ENCODE data around the gene IMMP2L.

Gene IMMP2L

DNA sequence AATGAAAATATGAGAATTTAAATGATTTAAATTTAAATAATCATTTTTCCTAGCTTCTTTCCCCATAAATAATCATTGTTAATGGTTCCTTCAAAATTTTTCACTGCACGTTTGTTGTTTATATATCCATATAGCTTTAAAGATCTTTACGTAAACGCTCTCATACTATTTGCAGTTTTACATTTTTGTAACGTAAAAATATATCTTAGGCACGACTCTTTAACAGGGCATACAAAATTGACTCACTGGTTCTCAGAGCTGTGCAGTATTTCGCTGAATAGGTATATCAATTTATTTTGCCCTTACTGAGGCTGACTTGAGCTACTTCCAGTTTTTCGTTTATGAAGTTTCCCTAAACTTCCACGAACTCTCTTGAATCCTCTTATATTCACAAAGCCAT, 365.6 kb downstream of the IMMP2L start:
- no peak for DNase-seq

DNA sequence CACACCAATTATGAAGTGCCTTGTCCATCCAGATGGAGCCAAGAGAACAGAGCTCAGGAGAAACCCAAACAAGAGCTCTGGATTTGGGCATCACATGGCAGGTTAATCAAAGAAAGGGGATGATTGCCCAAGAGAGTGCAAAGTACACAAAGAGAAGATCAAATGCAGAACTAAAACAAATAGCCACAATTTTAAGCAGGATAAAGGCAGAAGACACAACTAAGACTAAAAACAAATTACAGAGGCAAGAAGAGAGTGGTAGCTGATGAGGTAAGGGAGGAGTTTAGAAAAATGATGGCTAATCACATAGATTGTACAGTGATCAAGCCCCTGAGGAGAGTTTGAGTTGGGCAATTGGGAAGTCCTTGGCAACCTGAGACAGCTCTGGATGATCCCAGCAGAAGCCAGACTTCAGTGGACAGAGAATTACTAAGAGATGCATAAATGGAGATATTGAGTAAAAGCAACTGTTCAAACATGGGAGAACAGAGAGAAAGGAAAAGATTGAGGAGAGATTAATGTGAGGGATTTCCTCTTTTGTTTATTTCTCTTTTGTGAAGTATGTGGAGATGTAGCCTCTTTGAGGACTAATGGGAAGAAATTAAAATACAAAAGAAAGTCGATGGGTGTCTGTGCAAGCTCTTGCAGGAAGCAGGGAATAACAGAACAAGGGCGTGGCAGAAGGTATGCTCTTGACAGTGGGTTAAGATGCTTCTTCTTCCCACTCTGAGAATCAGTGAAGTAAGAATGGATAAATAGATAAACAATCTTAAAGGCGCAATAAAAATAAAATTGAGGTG, 369.5 kb downstream of the IMMP2L start:
- no peak for DNase-seq

DNA sequence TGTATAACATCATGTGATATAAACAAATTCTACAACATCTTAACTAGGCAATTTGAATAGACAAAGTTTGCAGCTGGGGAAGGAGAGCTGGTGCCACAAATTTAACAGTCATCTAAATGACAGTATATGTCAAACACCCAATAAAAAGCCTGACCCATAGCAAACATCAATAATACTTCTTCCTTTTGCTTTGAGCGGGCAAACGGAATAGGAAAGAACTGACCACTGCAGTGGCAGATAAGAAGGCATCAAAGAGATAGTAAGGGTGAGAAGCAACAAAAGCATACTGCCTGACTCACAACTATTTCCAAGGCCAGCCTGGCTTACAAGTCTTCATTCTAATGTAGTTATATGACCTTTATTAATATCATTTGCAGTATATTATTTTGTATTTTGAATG, 371.5 kb downstream of the IMMP2L start:
- DNase-seq, result no peak

- DNase-seq, result no peak
These were observed 377.3 kb downstream of the IMMP2L start for GRCh38 chr7:111184987-111185386.

GRCh38 chr7:111183321-111183720, 379.0 kb downstream of the IMMP2L start:
- no peak for DNase-seq

DNA sequence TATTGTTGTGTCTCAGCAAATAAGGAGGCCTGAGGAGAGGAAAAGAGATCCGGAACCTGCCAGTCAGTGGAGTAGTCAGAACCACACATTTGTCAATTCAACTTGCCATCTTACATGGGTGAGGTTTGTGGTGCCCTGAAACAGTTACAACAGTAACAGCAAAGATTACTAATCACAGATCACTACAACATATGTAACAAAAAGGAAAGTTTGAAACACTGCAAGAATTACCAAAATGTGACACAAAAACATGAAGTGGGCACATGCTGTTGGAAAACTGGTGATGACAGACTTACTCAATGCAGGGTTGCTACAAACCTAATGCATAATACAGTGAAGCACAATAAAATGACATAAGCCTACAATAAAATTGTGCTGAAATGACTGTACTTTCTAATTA, 382.0 kb downstream of the IMMP2L start:
- no peak for DNase-seq

DNA sequence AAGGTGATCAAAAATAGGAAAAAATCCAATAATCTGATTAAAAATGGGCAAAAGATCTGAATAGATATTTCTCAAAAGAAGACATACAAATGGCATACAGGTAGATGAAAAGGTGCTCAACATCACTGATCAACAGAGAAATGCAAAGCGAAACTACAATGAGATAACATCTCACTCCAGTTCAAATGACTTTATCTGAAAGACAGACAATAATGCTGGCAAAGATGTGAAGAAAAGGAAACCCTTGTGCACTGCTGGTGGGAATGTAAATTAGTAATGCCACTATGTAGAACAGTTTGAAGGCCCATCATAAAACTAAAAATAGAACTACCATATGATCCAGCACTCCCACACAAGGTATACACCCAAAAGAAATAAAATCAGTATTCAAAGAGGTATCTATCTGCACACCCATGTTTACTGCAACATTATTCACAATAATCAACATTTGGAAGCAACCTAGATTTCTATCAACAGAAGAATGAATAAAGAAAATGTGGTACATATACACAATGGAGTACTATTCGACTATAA, 386.3 kb downstream of the IMMP2L start:
- DNase-seq, result no peak

- no peak for DNase-seq
These were observed 387.8 kb downstream of the IMMP2L start for GRCh38 chr7:111174510-111174909.

- no peak for DNase-seq
These were observed 388.3 kb downstream of the IMMP2L start for GRCh38 chr7:111173990-111174389.

DNA sequence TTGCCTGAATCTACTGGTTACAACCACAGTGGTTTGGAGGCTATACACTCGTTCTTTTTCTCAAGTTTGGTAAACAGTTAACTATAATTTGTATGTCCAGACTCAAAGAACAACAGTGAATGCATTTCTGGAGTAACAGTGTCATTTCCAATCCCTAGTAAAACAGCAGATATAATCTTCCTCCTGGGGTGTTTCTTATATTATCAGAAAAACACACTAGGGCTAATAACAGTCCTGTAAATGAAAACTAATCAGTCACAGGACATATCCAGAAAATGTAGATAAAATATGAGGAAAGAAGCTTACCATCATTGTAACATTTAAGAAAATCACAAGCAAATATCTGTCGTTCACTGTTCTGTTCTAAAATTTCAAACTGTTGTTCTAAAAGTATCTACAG, 388.8 kb downstream of the IMMP2L start:
- no peak for DNase-seq

DNA sequence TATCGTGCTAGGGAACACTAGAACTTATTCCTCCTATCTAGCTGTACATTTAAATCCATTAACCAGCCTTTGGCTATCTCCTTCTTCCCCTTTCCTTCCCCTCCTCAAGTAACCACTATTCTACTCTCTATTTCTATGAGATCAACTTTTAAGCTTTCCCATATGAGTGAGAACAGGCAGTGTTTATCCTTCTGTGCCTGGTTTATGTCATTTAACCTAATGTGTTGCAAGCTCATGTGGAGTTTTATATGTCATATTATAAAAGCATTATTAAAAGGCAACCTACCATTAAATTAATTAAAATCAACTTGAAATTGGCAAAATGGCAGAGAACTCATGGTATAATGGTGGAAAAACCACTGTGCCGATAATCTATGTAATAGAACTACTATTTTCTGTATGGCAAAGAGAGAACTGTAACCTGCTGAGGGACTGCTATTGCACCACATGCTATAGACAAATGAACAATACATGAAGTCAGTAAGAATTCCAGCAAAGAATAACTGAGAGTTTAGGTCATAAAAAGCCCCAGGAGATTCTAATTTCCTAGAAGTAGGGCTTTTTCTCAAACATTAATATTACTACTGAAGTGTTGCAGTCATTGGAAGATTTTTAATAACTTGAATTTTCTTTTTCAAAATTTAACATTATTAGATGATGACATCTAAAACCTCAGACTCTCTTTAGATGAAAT, 389.6 kb downstream of the IMMP2L start:
- no peak for DNase-seq

DNA sequence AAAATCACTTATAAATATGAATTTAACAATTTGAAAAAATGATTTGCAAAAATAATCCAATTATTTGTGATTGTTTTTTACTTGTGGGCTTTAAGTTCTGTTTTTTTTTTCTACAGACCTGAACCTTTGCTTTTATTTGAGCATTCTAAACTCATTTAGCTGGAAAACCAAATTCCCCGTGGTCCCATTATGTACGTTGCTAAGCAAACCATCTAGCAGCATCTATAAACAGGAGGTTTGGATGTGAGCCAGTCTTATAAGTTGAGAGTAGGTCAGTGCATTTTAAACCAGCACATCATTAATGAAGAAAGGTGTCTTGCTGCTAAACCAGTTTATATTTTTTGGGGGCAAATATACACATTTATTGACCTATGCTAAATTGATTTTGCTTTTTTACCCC, 394.1 kb downstream of the IMMP2L start:
- peak; percentile 80 for DNase-seq

GRCh38 chr7:111164442-111164841, 397.9 kb downstream of the IMMP2L start:
- DNase-seq, result no peak

DNA sequence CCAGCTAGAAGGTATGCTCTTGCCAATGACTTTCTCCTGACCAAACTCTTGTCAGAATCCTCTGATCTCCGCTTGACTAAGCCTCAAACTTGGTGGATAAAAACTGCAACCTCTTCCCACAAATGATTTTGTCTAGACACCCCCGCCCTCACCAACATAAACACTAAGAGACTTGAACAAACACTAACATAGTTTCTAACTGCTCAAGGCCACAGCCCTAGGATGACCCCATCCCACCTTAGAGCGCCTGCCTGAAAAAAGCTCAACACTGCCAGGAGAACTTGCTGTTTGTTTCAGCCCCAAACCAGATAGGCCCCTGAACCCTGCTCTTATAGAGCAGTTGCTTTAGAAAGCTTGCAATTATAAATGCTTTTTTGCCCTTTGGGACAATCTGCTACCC, 399.6 kb downstream of the IMMP2L start:
- DNase-seq, result no peak

DNA sequence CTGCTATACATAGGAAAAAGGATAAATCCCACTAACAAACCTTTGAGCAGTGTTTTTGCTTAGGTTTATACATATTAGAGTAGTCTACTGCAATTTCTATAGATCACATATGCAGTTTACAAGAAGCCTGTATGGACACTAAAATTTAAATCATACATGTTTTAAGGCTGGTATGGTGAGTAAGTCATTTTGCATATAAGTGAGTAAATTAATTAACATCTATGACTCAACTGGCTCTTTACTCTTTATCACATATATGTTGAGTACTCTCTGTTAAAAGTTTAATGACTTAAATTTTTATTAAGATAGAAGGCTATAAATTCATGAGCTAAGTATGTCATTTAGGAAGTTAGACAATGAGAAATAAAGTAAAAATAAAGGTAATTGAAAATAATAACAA, 402.0 kb downstream of the IMMP2L start:
- DNase-seq, result no peak

GRCh38 chr7:111159426-111159825, 402.9 kb downstream of the IMMP2L start:
- DNase-seq, result no peak

DNA sequence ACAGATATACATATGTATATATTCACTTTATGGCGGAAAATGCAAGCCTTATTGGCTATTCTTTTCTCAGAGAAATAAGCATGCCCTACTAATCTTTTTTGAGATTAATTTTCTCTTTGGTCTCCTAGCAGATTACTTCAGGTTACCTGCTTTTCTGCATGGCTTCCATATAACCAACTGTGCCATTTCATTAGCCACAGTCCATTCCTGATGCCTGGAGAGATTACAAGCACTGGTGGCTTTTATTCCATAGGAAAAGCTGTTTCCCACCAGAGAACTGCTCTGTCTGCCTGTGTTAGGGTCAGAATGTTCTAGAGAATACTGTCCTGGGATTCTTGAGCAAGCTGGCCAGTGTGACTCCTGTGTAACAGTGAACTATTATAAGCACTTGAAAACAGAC, 411.6 kb downstream of the IMMP2L start:
- no peak for DNase-seq

DNA sequence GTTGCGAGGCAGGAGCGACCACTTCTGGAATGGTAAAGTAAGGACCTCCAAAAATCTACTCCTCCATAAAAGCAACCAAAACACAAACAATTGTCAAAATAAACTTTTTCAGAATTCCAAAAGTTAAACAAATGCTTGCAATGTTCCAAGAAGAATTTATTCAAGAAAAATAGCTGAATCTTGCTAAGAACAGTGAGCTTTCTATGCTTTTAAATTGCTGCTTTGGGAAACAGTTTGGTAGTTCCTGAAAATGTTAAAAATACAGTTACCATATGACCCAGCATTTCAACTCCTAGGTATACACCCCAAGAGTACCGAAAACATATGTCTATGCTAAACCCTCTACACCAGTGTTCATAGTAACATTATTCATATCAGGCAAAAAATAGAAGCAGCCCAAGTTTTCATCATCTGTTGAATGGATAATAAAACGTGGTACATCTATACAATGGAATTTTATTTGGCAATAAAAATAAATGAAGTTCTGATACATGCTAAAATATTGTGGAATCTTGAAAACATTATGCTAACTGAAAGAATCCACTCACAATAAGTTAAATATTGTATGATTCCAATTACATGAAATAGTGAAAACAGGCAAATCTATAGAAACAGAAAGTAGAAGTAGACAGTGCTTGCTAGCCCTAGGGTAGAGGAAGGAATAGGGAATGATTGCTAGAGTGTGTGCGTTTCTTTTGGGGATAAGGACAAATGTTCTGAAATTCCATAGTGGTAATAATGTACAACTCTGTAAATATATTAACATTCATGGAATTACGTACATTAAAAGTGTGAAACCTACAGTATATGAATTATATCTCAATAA, 414.4 kb downstream of the IMMP2L start:
- no peak for DNase-seq

DNA sequence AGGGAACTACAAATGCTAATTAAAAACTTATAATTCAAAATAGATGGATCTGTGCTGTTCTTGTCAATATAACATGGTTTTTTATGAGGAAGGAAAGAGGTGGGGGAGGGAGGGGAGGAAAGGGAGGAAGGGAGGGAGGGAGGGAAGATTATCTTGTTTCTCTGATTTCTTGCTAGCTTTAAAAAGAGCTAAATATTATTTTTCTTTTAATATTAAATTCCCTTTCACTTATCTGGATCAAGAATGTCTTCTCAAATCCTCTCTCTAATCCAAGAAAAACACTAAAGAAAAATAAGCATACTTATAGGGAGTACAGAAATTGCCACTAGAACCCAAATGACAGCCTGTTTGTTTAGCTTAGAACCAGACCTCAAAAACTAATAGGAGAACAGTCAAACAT, 416.2 kb downstream of the IMMP2L start:
- no peak for DNase-seq

- no peak for DNase-seq
These were observed 416.8 kb downstream of the IMMP2L start for GRCh38 chr7:111145472-111145871.

DNA sequence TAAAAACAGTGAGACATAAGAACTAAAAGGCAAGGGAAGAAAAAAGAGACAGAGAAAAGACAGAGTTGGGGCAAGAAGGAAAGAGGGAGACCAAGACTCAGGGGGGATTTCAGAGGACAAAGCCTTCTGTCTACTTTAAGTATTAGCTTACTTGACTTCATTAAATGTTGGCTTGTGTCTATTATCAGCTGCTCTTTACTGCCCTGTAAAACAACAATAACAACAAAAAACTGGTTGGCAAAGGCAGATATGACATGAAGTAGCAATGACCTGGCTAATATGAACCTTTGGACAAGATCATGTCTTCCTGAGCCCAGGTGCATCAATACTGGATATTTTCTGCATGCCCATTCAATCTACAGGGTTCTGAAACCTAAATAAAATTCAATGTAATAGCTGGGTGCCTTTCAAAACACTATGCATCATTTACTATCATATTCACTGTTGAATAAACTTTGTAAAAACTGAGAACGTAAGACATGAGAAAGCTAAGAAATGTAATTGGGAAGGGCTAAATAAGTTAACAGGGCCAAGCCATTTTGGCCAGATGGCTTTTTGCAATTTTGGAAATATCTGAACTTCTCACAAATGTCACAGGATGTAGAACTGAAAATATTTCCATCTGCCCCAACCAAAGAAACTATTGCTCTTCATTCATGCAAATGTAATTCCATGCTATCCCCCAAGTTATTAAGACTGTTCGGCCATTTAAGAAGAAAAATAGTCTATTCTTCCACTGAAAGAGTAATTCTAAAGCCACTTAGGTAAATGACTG, 422.0 kb downstream of the IMMP2L start:
- DNase-seq, result no peak

GRCh38 chr7:111138586-111138985, 423.7 kb downstream of the IMMP2L start:
- no peak for DNase-seq

DNA sequence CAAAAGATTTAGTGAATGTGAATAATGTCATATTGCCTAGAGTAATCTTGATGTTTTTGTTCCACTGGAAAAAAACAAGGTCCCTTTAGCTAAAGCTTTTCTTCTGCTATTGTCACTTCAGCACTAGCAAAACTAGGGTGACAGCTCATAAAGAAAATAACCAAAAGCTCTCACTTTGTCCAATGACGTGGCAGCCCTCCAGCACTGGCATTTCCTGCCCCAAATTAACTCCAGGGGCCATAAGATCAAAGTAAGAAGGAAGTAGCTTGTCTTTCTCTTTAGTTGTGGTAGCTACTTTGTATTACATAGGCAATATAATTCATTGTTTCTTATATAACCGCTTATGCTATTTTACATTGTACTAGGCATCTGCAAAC, 424.1 kb downstream of the IMMP2L start:
- no peak for DNase-seq

All from NCI-H1105 (cell line).